HUES6 (cell line): ENCODE measurements around the gene MAP3K21.
A peak's percentile ranks its signal among the peaks of the same experiment; 100 is the strongest.

Experiments
- H3K27ac ChIP-seq: 2 replicates; pipeline ENCODE4 v1.7.0; 2013; ENCODE audit warnings: low read depth, mild to moderate bottlenecking, low read length, inconsistent platforms
- H3K27me3 ChIP-seq: 2 replicates; pipeline ENCODE4 v1.6.1; 2013; ENCODE audit warnings: low read length; ENCODE audit not compliant: control insufficient read depth, insufficient read depth
- H3K36me3 ChIP-seq: 2 replicates; pipeline ENCODE4 v1.6.1; 2013; ENCODE audit warnings: low read length; ENCODE audit not compliant: control insufficient read depth, insufficient read depth
- H3K4me1 ChIP-seq: 2 replicates; pipeline ENCODE4 v1.6.1; 2013; ENCODE audit warnings: low read length; ENCODE audit not compliant: control insufficient read depth, insufficient read depth
- H3K4me3 ChIP-seq: 2 replicates; pipeline ENCODE4 v1.5.1; 2013; ENCODE audit warnings: low read depth, low read length
- H3K9ac ChIP-seq: one replicate; pipeline ENCODE4 v1.6.1; 2013; ENCODE audit warnings: mild to moderate bottlenecking, low read length
- H3K9me3 ChIP-seq: 2 replicates; pipeline ENCODE4 v1.6.1; 2013; ENCODE audit warnings: low read depth, low read length; ENCODE audit not compliant: control insufficient read depth, insufficient read depth

The MAP3K21 gene

GRCh38 chr1:233326811-233327650 is 493 bp upstream of the MAP3K21 start:
- no peaks in the 10 kb centered on the region for H3K9me3 ChIP-seq
- H3K9ac ChIP-seq = peak overlapping the region; percentile 37
- H3K27me3 ChIP-seq = peaks cover 36% of the 10 kb centered on the region
- no peaks in the 10 kb centered on the region for H3K36me3 ChIP-seq
- H3K4me1 ChIP-seq = peaks cover 14% of the 10 kb centered on the region
- H3K27ac ChIP-seq = no peak overlapping the region
- H3K4me3 ChIP-seq = peak overlapping the region; percentile 71

GRCh38 chr1:233328142-233328921 is 808 bp downstream of the MAP3K21 start:
- no peaks in the 10 kb centered on the region for H3K9me3 ChIP-seq
- no peak overlapping the region for H3K27ac ChIP-seq
- peak overlapping the region; percentile 88 for H3K9ac ChIP-seq
- peaks cover 36% of the 10 kb centered on the region for H3K27me3 ChIP-seq
- no peaks in the 10 kb centered on the region for H3K36me3 ChIP-seq
- H3K4me1 ChIP-seq = peaks cover 14% of the 10 kb centered on the region
- H3K4me3 ChIP-seq = peak overlapping the region; percentile 83

- Histone ChIP-seq H3K9ac (no peak overlapping the region), H3K4me3 (no peak overlapping the region), H3K27ac (no peak overlapping the region), H3K9me3 (no peaks in the 10 kb centered on the region), H3K4me1 (peaks cover 14% of the 10 kb centered on the region), H3K36me3 (no peaks in the 10 kb centered on the region), H3K27me3 (peaks cover 23% of the 10 kb centered on the region)
These were observed 4.4 kb downstream of the MAP3K21 start for GRCh38 chr1:233331676-233332519.

GRCh38 chr1:233333086-233333485 is 5.6 kb downstream of the MAP3K21 start:
- no peaks in the 10 kb centered on the region for H3K36me3 ChIP-seq
- no peak overlapping the region for H3K9ac ChIP-seq
- no peaks in the 10 kb centered on the region for H3K9me3 ChIP-seq
- no peak overlapping the region for H3K27ac ChIP-seq
- no peak overlapping the region for H3K4me3 ChIP-seq
- peaks cover 18% of the 10 kb centered on the region for H3K27me3 ChIP-seq
- peaks cover 14% of the 10 kb centered on the region for H3K4me1 ChIP-seq

- Histone ChIP-seq H3K27me3 (peaks cover 8% of the 10 kb centered on the region), H3K4me1 (peaks cover 14% of the 10 kb centered on the region; the same call in 1 of the 2 replicates), H3K9me3 (no peaks in the 10 kb centered on the region)
These were observed 6.6 kb downstream of the MAP3K21 start for GRCh38 chr1:233334092-233334491.

GRCh38 chr1:233336554-233337456 is 9.3 kb downstream of the MAP3K21 start:
- H3K4me3 ChIP-seq = no peak overlapping the region
- H3K4me1 ChIP-seq = peaks cover 18% of the 10 kb centered on the region
- no peaks in the 10 kb centered on the region for H3K36me3 ChIP-seq
- H3K9me3 ChIP-seq = no peaks in the 10 kb centered on the region
- H3K9ac ChIP-seq = no peak overlapping the region
- no peak overlapping the region for H3K27ac ChIP-seq
- H3K27me3 ChIP-seq = no peaks in the 10 kb centered on the region

More at GRCh38 chr1:233334092-233334491, 6.6 kb downstream of the MAP3K21 start:
- Histone ChIP-seq H3K4me3 (no peak overlapping the region), H3K9ac (no peak overlapping the region), H3K27ac (no peak overlapping the region), H3K36me3 (no peaks in the 10 kb centered on the region)

GRCh38 chr1:233337505-233337904 is 10.0 kb downstream of the MAP3K21 start:
- no peak overlapping the region for H3K4me3 ChIP-seq
- peaks cover 18% of the 10 kb centered on the region for H3K4me1 ChIP-seq
- no peaks in the 10 kb centered on the region for H3K27me3 ChIP-seq
- H3K9me3 ChIP-seq = no peaks in the 10 kb centered on the region
- no peak overlapping the region for H3K9ac ChIP-seq
- no peak overlapping the region for H3K27ac ChIP-seq
- H3K36me3 ChIP-seq = no peaks in the 10 kb centered on the region

GRCh38 chr1:233338102-233338501 is 10.6 kb downstream of the MAP3K21 start:
- H3K27ac ChIP-seq = no peak overlapping the region

GRCh38 chr1:233340031-233340555 is 12.6 kb downstream of the MAP3K21 start:
- Histone ChIP-seq H3K9ac (no peak overlapping the region), H3K36me3 (no peaks in the 10 kb centered on the region), H3K9me3 (no peaks in the 10 kb centered on the region), H3K27me3 (no peaks in the 10 kb centered on the region), H3K27ac (no peak overlapping the region), H3K4me3 (no peak overlapping the region), H3K4me1 (peaks cover 18% of the 10 kb centered on the region)

More at GRCh38 chr1:233338102-233338501, 10.6 kb downstream of the MAP3K21 start:
- Histone ChIP-seq H3K9ac (no peak overlapping the region), H3K4me3 (no peak overlapping the region), H3K36me3 (no peaks in the 10 kb centered on the region), H3K4me1 (peaks cover 18% of the 10 kb centered on the region), H3K9me3 (no peaks in the 10 kb centered on the region), H3K27me3 (no peaks in the 10 kb centered on the region)
